ENCODE measurements around the gene CDHR2.

The CDHR2 gene

GRCh38 chr5:176588297-176588696 lies 39.2 kb downstream of the CDHR2 start (continued):
- no peak for TF ChIP-seq ZNF280C (tag by site-specific recombination; IDR thresholded peaks at IDR 0.05)
- no peak for TF ChIP-seq SP3 (tag by site-specific recombination; IDR thresholded peaks at IDR 0.05)
- no peak for TF ChIP-seq ZNF155 (tag by site-specific recombination; IDR thresholded peaks at IDR 0.05)

- POLR2A ChIA-PET = no interaction called here
- CTCF ChIA-PET = interaction anchor here (0.5 kb wide), 1 partner anchor 1015 kb away, joined by 3 read pairs; no protein-coding TSS in a partner anchor
- Histone ChIP-seq H3K36me3 (ENCODE audit: control insufficient read depth in 2 of 2, insufficient read depth in 1 of 2, low read length in 2 of 2) (no peaks in the 10 kb centered on the region), H3K4me3 (ENCODE audit: low read depth, low read length) (no peak overlapping the region), H3K27ac (ENCODE audit: extremely low read depth, low read depth, low read length) (no peak overlapping the region), H3K4me1 (ENCODE audit: control insufficient read depth, insufficient read depth, low read length) (no peaks in the 10 kb centered on the region), H3K9me3 (ENCODE audit: control insufficient read depth, insufficient read depth, low read depth, low read length) (no peaks in the 10 kb centered on the region)
- TF ChIP-seq ZNF211 (tag by site-specific recombination; IDR thresholded peaks at IDR 0.05; ENCODE audit: low read depth) = no peak
- TF ChIP-seq SP3 (tag by site-specific recombination; IDR thresholded peaks at IDR 0.05) = no peak
- TF ChIP-seq ZNF302 (tag by site-specific recombination; IDR thresholded peaks at IDR 0.05; ENCODE audit: low read depth) = no peak
- no peak for TF ChIP-seq SCRT1 (tag by site-specific recombination; IDR thresholded peaks at IDR 0.05; ENCODE audit: borderline replicate concordance)
- no peak for TF ChIP-seq ZNF416 (tag by site-specific recombination; IDR thresholded peaks at IDR 0.05)
These were observed 40.1 kb downstream of the CDHR2 start for GRCh38 chr5:176589039-176589769.

- CTCF ChIA-PET = no interaction called here
- no peak overlapping the region for H3K4me3 ChIP-seq (ENCODE audit: low read depth, low read length)
- H3K36me3 ChIP-seq (ENCODE audit: control insufficient read depth in 2 of 2, insufficient read depth in 1 of 2, low read length in 2 of 2) = no peaks in the 10 kb centered on the region
- H3K4me1 ChIP-seq (ENCODE audit: control insufficient read depth, insufficient read depth, low read length) = no peaks in the 10 kb centered on the region
- no peaks in the 10 kb centered on the region for H3K9me3 ChIP-seq (ENCODE audit: control insufficient read depth, insufficient read depth, low read depth, low read length)
- TF ChIP-seq ZNF521 (tag by site-specific recombination; IDR thresholded peaks at IDR 0.05) (no peak), ZNF423 (tag by site-specific recombination; IDR thresholded peaks at IDR 0.05) (no peak), ZNF776 (tag by site-specific recombination; IDR thresholded peaks at IDR 0.05; ENCODE audit: borderline replicate concordance) (no peak), TCF7L2 (IDR thresholded peaks at IDR 0.05; ENCODE audit: borderline replicate concordance, low read depth, low read length) (no peak), ATF2 (tag by site-specific recombination; IDR thresholded peaks at IDR 0.05; ENCODE audit: low read depth) (no peak), ZNF792 (tag by site-specific recombination; IDR thresholded peaks at IDR 0.05) (no peak), ZNF24 (tag by site-specific recombination; IDR thresholded peaks at IDR 0.05) (no peak), ZNF184 (tag by site-specific recombination; IDR thresholded peaks at IDR 0.05) (no peak), ZNF157 (tag by site-specific recombination; IDR thresholded peaks at IDR 0.05) (no peak), ZNF302 (tag by site-specific recombination; IDR thresholded peaks at IDR 0.05; ENCODE audit: low read depth) (no peak), ZNF518A (tag by site-specific recombination; conservative IDR thresholded peaks at IDR 0.05; ENCODE audit: low read depth) (no peak), ZNF362 (tag by site-specific recombination; IDR thresholded peaks at IDR 0.05) (no peak), ZNF19 (tag by site-specific recombination; IDR thresholded peaks at IDR 0.05; ENCODE audit: low read depth) (no peak)
- POLR2A ChIA-PET = no interaction called here
- H3K27ac ChIP-seq (ENCODE audit: extremely low read depth, low read depth, low read length) = no peak overlapping the region
These were observed 41.0 kb downstream of the CDHR2 start for GRCh38 chr5:176590035-176590717.
